ENCODE data around the gene MMP15.
A peak's percentile ranks its signal among the peaks of the same experiment; 100 is the strongest.

Gene MMP15

DNA sequence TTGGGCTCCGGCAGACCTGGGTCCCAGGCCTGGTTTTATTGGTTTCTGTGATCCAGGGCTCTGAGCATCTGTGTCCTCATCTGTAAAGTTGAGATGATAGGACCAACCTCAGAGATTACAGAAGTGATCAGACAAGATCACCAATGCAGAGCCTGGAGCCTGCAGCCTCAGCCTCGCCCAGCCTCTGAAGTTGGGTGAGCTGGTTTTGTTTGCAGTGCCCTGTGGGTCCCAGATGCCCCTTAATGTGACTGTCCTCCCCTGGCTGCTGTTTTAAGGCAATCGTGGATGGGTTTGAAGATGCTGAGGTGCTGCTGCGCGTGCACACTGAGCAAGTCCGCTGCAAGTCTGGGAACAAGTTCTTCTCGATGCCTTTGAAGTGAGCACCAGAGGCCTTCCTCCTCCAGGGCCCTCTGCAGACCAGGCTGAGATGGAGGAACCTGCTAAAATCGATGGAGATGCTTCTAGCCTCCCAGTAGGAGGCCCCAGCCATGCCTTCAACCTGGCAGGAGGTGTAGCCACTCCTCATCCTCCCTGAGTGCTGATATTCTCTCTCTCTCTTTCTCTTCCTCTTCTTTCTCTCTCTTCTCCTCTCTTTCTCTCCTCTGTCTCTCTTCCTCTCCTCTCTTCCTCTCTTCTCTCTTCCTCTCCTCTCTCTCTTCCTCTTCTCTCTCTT lies 5.6 kb upstream of the MMP15 start:
- no peak for DNase-seq

DNA sequence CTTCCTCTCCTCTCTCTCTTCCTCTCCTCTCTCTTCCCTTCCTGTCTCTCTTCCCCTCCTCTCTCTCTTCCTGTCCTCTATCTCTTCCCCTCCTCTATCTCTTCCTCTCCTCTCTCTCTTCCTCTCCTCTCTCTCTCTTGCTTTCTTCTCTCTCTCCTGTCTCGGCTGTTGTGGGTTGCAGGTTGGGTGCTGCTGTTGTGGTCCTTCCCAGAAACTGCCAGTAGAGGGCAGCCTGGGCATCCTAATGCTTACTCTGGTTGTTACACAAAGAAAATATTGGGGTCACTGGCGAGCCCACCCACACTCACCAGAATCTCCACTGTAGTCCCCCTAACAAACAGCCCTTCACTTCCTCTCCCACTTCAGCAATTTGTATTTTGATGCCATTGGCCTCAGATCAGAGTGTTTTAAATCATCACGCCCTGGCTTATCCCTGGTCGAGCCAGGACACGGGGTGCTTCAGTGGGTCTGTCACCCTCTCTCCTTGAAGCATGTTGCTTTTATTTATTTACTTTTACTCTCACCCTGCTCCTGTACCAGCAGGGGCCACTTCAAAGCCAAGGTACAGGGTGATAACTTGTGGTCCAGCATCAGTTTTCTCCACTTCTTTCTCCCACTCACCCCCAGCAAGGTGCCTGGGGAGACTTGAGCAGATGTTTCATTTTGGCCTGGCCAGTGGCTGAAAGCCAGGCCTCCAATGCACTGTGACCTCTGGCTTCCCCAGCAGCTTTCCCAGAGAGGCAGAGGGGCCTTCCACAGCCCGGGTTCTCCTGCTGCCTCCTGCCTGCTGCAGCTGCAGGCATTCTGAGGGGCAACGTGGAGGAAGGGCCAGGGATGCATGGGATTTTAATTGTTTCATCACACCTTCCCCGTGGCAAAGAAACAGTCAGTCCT lies 4.7 kb upstream of the MMP15 start:
- DNase-seq, result peak; percentile 54

DNA sequence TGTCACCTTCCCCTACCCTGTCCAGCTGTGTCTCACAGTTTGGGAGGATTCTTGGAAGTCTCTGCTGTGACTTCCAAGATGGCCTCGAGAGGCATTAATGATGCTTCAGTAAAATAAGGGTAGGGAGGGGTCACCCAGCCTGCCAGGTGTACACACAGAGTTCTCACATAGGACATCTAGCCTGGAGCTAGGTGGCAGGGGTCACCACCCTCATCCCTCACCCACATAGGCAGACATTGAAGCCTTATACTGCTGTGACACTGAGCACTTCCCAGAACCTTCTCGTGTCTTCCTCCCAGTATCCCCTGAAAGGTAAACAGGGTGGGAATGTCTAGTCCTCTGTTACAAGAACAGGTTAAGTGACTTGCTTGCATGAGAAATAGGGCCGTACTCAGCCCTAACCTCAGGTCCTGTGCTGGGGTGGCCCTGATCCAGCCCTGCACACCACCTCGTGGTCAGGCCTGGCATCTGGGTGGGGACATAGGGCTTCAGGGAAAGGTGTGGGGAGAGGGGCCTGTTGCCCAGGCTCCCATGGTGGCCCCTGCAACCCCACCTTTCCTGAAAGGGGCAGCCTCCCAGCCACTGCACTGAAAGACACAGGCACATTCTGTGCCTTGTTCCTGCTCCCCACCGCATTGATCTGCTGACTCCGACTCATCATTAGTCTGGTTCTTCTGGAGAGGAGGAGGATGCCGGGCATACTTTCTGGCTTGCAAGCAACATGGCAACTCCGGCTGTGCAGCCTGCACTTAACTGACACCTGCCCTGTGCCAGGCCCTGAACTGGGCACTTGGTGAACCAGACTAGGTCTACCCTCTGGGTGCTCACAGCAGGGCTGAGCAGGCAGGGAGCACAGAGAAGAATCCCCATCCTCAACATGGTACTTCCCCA lies 3.6 kb upstream of the MMP15 start:
- DNase-seq, result no peak

DNA sequence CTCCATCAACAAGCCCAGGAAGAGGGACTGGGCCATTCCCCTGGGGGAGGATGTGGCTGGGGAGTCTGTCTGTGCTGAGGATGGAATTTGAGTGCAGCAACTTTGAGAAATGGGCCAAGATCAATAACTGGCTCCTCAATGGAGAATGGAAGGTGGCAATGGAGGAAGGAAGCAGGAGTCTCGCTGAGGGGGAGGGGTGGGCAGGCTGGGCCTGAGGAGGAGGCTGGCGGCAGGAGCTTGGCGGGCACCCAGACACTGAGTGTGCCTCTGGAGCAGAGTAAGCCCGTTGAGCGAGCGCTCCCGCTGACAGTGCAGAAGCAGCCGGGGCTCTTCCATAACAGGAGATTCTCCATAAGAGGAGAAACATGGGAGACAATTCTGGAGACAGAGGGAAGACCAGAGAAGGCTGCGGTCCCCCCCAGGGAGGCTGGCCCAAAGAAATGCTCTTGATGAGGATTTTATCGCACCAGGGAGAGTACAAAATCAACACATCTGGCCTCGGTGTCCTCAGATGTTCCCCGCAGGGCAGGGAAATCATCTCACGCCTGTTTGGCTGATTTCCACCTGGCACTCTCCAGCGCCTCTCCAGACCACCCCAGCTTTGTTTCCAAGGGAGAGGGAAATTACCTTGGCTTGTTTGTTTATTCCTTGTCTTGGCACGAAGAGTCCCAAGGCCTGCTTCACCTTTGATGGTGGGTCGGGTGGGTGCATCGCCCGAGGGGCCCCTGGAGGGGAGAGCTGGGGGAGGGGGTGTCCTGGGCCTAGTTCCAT lies 2.8 kb upstream of the MMP15 start:
- no peak for DNase-seq

DNA sequence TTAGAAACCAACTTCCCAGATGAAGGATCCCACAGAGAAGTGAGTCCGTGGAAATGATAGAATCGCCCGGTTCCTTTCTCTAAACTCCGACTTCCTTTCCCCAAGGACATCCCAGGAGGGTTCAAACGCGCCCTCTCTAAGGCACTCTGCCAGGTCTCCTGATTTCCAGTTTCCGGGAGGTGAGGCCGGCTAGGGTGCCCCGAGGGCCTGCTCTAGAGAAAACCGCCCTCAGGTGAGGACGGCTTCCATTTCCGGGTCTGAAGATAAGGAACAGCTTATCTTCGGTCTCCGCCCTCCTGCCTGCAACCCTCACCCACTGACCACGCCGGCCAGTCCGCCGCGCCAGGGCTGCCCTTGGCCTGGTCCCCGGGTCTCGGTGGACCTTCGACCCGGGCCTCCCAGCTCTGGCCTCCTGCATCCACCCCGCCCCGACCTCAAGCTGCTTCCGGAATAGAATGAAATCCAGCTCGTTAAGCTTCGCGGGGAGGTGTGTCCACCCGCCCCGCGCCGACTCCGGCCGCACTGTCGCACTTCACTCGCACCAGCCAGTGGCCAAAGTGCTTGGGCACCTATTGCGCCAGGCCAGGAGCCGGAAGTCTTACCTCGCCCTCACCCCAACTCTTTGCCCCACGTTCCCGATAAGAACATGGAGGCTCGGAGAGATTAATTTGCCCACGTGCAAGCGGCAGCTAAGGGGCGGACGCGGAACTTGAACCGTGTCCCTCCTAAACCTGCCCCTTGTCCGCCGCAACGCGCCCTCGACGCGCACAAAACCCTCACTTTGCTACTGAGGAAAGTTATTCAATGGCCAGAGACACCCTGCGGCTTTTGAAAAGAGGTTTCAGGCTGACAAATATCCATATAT lies 836 bp upstream of the MMP15 start:
- no peak for DNase-seq

DNA sequence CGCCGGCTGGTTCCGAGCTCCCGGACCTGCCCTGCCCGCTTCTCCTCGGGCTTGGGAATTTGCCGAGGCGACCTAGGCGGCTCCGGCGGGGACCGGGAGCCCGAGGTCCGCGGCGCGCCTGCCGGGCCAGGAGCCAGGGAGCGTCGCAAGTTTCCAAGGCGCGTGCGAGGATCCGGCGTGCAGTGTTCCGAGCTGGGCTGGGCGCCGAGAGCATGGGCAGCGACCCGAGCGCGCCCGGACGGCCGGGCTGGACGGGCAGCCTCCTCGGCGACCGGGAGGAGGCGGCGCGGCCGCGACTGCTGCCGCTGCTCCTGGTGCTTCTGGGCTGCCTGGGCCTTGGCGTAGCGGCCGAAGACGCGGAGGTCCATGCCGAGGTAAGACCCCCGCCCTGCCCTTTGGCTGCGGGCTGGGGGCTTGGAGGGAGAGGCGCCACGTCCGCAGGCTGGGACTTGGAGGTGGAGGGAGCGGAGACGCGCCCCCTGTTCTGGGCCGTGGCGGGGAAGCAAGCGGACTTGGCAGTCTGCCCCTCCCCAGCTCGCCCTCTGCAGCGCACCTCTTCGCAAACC lies 668 bp downstream of the MMP15 start:
- no peak for DNase-seq

DNA sequence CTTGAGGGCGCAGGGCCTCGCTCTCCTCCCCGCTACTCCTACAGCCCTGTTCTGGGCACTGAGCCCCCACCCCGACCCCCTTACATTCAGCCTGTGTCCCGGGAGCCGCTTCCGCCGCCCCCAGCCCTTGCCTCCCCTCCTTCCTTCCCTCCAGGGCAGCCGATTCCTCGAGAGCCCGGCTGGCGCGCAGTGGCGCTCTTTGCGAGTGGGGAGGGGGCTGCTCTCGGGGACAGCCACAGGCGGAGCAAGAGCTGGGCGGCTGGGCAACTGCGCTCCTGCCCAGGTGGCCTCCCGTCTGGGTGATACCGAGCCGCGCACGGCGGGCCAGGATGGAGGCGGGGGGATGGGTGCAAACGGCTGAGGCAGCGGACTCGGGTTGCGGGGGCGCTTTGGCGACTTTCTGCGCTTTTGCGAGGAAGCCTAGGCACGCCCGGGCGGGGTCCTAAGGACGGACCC lies 1.2 kb downstream of the MMP15 start:
- DNase-seq, result no peak

DNA sequence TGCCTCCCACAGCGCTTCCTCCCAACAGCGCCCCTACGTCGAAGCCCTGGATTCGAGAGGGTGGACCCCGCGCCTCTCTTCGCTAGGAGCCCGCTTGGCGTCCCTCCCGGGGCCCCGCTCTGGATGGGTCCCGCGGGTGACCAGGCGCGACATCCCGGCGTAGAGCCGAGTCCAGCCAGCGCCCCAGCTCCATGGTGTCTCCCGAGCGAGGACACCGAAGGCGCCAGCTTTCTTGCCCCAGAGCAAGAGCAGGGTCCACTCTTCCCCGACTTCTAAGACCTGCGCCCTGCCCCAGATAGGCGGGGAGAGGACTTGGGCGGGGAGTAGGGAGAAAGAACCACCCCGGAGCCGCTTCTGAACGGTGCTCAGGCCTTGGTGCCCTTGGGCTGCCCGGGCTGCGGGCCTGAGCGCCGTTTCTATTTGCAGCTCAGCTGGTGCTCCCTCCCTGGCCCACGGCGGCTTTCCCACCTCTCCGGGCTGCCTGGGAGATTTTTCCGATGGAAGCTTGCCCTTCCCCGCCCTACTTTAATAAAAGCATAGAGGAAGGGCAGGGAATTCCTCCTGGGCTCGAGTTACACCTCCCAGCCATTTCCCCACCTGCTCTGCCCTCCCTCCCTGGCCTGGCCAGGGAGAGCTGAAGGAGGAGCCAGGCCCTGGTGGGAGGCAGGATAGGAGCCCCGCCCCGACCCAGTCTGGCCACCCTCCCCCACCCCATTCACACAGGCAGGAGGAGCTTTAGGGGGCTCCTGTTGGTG lies 1.8 kb downstream of the MMP15 start:
- DNase-seq, result no peak

DNA sequence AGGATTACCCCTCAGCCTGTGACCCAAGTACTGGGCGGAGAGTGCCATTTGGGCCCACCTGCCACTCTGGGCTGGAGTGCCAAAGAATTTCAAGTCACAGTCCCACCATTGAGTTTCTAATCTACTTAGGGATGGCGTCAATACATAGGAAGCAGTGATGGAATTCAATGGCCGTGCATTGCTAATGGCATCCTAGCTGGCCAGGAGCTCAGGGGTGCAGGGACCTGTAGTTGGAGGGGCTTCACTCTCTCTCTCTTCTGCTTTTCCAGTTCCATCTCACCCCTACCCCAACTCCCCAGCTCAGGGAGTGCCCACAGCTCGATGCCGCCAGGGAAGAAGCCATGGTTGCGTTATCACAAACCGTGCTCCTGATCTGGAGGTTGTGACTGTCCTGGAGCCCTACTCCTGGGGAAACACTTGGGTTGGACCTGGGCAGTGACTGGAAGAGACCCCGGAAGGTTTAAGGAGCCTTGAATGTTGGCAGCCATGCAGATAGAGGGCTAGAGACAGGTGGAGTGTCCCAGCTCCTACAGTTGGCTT lies 2.4 kb downstream of the MMP15 start:
- DNase-seq, result no peak

DNA sequence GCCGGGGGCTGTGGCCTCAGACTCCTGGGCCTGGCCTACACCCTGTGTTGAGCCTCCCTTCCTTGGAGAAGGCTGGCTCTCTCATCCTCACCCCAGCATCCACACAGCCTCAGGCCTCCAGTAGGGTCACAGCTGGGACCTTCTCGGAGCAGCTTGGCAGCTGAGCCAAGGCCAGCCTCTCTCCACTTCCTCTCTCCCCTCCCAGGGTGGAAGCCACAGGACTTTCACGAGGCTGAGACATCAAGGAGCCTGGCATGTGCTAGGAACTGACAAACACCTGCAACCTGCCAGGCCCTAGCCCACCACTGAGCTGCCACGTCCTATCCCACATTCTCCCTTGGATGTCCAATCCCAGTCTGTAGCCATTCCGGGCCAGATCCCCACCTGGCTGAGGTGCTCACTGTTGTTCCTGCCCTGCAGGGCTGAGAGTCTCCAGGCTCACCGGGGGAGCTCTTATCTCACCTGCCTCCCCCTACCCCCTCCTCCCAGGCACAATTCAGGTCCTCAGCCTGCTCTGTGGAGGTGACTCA lies 3.1 kb downstream of the MMP15 start:
- DNase-seq, result no peak

DNA sequence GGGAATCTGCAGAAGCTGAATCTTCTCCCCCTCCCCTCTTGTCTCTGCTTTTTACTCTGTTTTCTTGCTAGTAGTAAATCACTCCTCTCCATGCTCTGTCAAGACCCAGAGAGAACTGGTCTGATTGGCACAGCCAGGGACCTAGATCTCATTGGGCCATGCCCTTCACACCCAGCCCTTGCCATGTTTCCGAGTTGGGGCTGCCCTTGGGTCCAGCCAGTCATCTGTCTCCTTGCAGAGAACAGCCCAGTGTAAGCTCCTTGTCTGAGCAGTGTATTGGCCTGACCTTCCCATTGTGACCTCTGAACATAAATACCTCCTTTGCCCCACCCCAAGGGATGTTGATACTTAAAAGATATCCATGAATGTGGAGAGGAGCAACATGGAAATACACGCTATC lies 3.9 kb downstream of the MMP15 start:
- DNase-seq, result no peak

DNA sequence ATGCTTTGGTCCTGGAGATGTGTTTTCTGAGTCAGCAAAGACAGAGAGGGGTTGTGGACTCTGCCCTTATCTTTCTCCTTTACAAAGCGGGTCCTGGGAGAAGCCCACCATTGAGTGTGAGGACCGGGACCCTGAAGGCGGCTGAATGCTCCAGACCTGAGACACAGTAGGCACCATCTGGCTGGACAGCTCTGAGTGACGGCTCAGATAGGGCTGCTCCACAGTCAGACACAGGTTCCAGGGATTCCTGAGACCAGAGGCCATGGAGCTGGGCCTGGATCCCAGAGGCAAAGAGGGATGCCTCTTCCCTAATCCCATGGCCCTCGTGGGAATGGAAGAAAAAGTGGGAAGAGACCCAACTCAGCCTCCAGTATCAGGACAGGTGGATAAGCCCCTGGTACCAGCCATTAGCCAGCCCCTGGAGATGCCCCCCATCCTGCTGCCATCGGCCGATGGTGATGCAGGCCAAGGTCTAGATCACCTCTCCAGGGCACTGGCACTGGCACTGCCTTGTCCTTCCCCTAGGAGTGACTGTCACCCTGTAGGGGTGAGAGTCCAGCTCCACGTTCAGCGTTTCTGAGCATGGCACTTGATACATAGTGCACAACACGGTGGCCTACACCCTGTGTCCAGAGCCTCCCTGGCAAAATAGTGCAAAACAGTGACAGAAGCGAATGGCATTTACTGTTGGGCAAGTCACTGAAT lies 4.7 kb downstream of the MMP15 start:
- DNase-seq, result no peak

DNA sequence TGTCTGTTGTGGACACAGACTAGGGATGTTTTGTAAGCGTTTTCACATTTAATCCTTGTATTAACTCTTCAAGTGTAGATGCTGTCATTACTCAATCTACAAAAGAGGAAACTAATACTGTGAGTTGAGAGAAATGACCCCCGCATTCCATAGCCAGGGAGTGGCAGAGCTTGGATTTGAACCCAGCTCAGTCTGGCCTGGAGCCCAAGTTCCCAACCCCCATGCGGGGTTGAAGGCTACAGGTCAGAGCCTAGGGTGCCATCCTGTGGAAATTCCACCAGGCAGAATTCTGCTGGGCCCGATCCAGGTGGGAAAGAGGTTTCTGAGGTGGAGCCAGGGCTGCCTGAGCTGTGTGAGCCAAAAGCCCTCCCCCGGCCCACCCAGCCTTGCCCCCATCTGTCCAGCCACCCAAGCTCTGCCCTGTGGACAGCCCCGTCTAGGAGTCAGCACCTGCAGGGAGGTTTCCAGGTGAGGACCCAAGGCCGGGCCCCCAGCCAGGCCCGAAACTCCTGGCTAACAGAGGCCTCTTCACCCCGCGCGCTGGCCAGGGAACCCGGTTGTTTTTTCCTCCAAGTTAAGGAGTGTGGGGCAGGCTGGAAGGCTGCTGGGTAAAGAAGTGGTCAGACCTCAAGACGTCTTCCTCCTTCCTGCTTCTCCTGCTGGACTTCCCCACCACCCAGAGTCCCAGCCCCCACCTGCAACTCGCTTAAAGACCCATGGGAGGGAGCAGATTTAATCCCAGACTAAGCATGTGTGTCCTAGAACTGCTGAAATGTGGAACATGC lies 5.7 kb downstream of the MMP15 start:
- no peak for DNase-seq

DNA sequence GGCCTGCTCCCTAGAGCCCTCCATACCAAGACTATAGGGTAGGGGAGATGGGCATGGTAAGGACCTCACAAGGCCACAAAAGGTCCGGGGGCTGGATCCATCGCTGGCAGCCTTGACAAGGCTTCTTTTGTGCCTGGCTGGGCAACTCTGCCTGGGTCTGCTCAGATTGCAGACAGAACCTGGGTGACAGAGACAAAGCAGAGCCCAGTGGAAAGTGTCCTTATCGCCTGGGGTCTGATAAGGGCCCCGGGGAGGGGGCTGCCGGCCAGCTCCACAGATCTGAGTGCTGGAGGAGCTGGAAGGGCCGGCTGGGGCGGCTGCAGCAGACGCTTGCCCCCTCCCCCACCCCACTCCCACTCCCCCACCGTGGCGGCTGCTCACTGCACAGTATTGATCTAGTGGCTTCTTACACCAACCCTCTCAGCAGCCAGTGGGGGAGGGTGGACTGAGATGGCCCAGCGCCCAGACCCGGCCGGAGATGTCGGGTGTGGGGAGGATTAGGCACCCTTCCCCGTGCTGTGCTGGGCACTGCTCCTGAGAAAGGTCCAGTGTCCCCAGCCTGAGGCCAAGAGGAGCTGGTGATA lies 7.2 kb downstream of the MMP15 start:
- DNase-seq, result no peak

DNA sequence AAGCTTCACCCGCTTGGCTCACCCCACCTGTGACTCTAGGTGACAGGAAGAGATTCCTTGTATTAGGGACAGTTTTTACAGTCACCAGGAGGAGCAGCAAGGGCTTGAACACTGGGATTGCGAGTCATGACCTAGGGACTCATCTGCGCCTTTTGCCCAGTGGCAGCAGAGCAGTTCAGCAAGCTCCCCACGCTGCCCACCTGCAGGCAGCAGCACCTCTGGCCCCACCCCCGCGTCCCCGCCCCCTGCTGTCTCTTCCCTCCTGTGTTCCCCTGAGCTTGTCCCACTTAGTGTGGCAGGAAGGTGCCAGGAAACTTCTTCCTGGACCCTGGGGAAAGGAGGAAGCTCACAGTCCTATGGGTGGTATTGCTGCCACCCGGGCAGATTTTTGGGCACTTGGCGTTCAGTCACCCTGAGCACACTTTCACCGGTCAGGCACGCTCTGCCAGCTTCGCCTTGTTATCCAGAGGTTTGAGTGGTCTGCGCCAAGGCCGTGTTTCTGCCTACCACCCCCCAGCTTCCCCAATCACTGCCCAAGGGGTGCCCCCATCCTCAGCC lies 8.7 kb downstream of the MMP15 start:
- no peak for DNase-seq

DNA sequence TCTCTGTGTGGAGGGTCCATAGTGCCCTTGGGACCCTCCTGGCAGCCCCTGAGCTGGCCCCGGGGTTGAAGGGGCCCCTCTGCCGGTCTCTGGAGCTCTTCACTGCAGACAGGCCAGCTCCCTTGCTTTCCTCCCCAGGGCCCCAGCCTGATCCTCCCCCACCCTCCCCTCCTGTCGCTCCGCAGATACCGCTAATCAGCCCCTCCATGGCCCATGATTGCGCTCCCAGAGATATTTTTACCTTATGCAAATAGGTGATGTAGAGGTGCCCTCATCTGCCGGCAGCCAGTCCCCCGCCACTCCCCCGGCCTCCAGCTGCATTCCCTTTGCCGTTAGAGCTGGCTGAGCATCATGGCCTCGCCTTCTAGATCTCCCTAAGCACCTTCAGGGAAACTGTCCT lies 9.2 kb downstream of the MMP15 start:
- DNase-seq, result no peak
